GM12891 (cell line): ENCODE results near the gene PLEKHO1.

Source experiments
- DNase-seq: peaks from one replicate; pipeline ENCODE4 v3.0.0; 2011; ENCODE audit warnings: low spot score; ENCODE audit not compliant: insufficient read length
- FAIRE-seq: peaks from 2 replicates; lab custom pipeline; 2011; peaks lifted over from hg19 to GRCh38; lab: Jason Lieb, UNC
- PAX5 ChIP-seq: IDR thresholded peaks from 2 replicates; pipeline ENCODE4 v1.6.1; 2011; ENCODE audit warnings: low read length, moderate library complexity, mild to moderate bottlenecking; ENCODE audit not compliant: insufficient read depth, severe bottlenecking
- POLR2A ChIP-seq: IDR thresholded peaks from 2 replicates; pipeline ENCODE4 v1.6.1; 2011; ENCODE audit warnings: low read depth, low read length, control low read depth
- POLR2AphosphoS5 ChIP-seq: IDR thresholded peaks from 2 replicates; pipeline ENCODE4 v1.6.1; 2011; ENCODE audit warnings: low read depth, low read length, control low read depth
- POU2F2 ChIP-seq: IDR thresholded peaks from 2 replicates; pipeline ENCODE4 v1.6.1; 2011; ENCODE audit warnings: low read depth, mild to moderate bottlenecking, control low read depth, low read length, moderate library complexity
- SPI1 ChIP-seq: IDR thresholded peaks from 2 replicates; pipeline ENCODE4 v1.6.1; 2011; ENCODE audit warnings: low read depth, low read length, control low read depth
- TAF1 ChIP-seq: IDR thresholded peaks from 2 replicates; pipeline ENCODE4 v1.6.1; 2011; ENCODE audit warnings: low read depth, low read length, control low read depth

Gene PLEKHO1

GRCh38 chr1:150146849-150147542 lies 2.7 kb upstream of the PLEKHO1 start:
- FAIRE-seq (no peak), DNase-seq (no peak)
- TF ChIP-seq PAX5: no peak
- no peak for TF ChIP-seq POLR2AphosphoS5
- TF ChIP-seq POU2F2: no peak
- no peak for TF ChIP-seq SPI1
- no peak for TF ChIP-seq POLR2A
- no peak for TF ChIP-seq TAF1

- DNase-seq (no peak), FAIRE-seq (no peak)
- TF ChIP-seq PAX5 (no peak), POLR2AphosphoS5 (0 out of 2 replicates have a peak, but pooled peaks have one; percentile 20)
Observed at GRCh38 chr1:150148837-150149270, 862 bp upstream of the PLEKHO1 start.

- no peak for DNase-seq
- FAIRE-seq: no peak
- peak; percentile 49; the same call in 1 of the 2 replicates for TF ChIP-seq TAF1
- TF ChIP-seq POLR2AphosphoS5: 0 out of 2 replicates have a peak, but pooled peaks have one; percentile 13
- TF ChIP-seq POLR2A: no peak
Observed at GRCh38 chr1:150150133-150151021, 661 bp downstream of the PLEKHO1 start.

- FAIRE-seq: peak; percentile 78
- no peak for DNase-seq
- TF ChIP-seq POU2F2: no peak; the same call in 1 of the 2 replicates
- peak; percentile 66 for TF ChIP-seq TAF1
- no peak for TF ChIP-seq PAX5
- 0 out of 2 replicates have a peak, but pooled peaks have one; percentile 9 for TF ChIP-seq SPI1
- peak; percentile 66; the same call in 1 of the 2 replicates for TF ChIP-seq POLR2AphosphoS5
- TF ChIP-seq POLR2A: peak; percentile 78
Observed at GRCh38 chr1:150151291-150152181, 1.8 kb downstream of the PLEKHO1 start.

- DNase-seq (no peak), FAIRE-seq (no peak)
Observed at GRCh38 chr1:150152182-150152536, 2.4 kb downstream of the PLEKHO1 start.

GRCh38 chr1:150152772-150153456 lies 3.2 kb downstream of the PLEKHO1 start:
- DNase-seq (no peak), FAIRE-seq (no peak)
- no peak for TF ChIP-seq SPI1
- TF ChIP-seq TAF1: no peak
- TF ChIP-seq POU2F2: no peak
- TF ChIP-seq POLR2A: no peak
- TF ChIP-seq POLR2AphosphoS5: no peak
- TF ChIP-seq PAX5: no peak

More at GRCh38 chr1:150152182-150152536, 2.4 kb downstream of the PLEKHO1 start:
- TF ChIP-seq POLR2A: no peak
- TF ChIP-seq SPI1: no peak
- TF ChIP-seq POLR2AphosphoS5: no peak
- no peak for TF ChIP-seq POU2F2
- no peak for TF ChIP-seq TAF1
- TF ChIP-seq PAX5: no peak

- FAIRE-seq (peak; percentile 26), DNase-seq (no peak)
Observed at GRCh38 chr1:150154143-150154542, 4.4 kb downstream of the PLEKHO1 start.

GRCh38 chr1:150155413-150156071 lies 5.8 kb downstream of the PLEKHO1 start:
- DNase-seq (no peak), FAIRE-seq (no peak)
- TF ChIP-seq TAF1: no peak
- TF ChIP-seq POLR2A: peak; percentile 48; the same call in 1 of the 2 replicates
- TF ChIP-seq SPI1: no peak
- TF ChIP-seq PAX5: no peak
- 0 out of 2 replicates have a peak, but pooled peaks have one; percentile 9 for TF ChIP-seq POLR2AphosphoS5

More at GRCh38 chr1:150154143-150154542, 4.4 kb downstream of the PLEKHO1 start:
- no peak; the same call in 1 of the 2 replicates for TF ChIP-seq POLR2AphosphoS5
- no peak for TF ChIP-seq SPI1
- no peak for TF ChIP-seq POU2F2
- TF ChIP-seq PAX5: no peak
- no peak for TF ChIP-seq TAF1
- no peak for TF ChIP-seq POLR2A
